ENCODE measurements around the gene P2RX2. TPM values are rescaled to one million over a fixed set of nuclear protein-coding genes. Genes with fewer than 3 reads are reported as not detected.

The P2RX2 gene
- total and polyA plus RNA-seq, 8 donors: 0.19 to 0.78 TPM; not detected in 6

- no peak for TF ChIP-seq POLR2A (IDR thresholded peaks at IDR 0.05)
Measured at GRCh38 chr12:132591107-132591935, 27.3 kb upstream of the P2RX2 start.

GRCh38 chr12:132592282-132592970 is 26.1 kb upstream of the P2RX2 start:
- Histone ChIP-seq H3K4me3 (no peak overlapping the region), H3K9me3 (no peaks in the 10 kb centered on the region), H3K36me3 (no peaks in the 10 kb centered on the region), H3K27ac (no peak overlapping the region), H3K4me1 (peaks cover 7 to 13% (median 9%) of the 10 kb centered on the region in 4 donors), H3K27me3 (peaks cover 0 to 24% (median 8%) of the 10 kb centered on the region in 3 donors)
- DNase-seq: no peak
- WGBS, 5 donors: 81 to 89% (median 89%) methylated on average over 33 to 38 of the region's 38 CpGs
- TF ChIP-seq EP300 (IDR thresholded peaks at IDR 0.05) (no peak), POLR2A (IDR thresholded peaks at IDR 0.05) (no peak), POLR2AphosphoS5 (IDR thresholded peaks at IDR 0.05) (no peak)
- TF ChIP-seq, protein P1, sequence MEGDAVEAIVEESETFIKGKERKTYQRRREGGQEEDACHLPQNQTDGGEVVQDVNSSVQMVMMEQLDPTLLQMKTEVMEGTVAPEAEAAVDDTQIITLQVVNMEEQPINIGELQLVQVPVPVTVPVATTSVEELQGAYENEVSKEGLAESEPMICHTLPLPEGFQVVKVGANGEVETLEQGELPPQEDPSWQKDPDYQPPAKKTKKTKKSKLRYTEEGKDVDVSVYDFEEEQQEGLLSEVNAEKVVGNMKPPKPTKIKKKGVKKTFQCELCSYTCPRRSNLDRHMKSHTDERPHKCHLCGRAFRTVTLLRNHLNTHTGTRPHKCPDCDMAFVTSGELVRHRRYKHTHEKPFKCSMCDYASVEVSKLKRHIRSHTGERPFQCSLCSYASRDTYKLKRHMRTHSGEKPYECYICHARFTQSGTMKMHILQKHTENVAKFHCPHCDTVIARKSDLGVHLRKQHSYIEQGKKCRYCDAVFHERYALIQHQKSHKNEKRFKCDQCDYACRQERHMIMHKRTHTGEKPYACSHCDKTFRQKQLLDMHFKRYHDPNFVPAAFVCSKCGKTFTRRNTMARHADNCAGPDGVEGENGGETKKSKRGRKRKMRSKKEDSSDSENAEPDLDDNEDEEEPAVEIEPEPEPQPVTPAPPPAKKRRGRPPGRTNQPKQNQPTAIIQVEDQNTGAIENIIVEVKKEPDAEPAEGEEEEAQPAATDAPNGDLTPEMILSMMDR (IDR thresholded peaks at IDR 0.05): no peak
- intact Hi-C loops (cut with DNase I; ENCODE audit: low total_unique reads): no loop called here

More at GRCh38 chr12:132591107-132591935, 27.3 kb upstream of the P2RX2 start:
- H3K4me3 ChIP-seq: no peak overlapping the region
- intact Hi-C loops (cut with DNase I; ENCODE audit: low total_unique reads): no loop called here
- 89 to 94% (median 91%) methylated on average over 44 to 45 of the region's 45 CpGs for WGBS, 5 donors
- H3K27me3 ChIP-seq: peaks cover 0 to 22% (median 7%) of the 10 kb centered on the region in 3 donors
- DNase-seq: no peak
- H3K36me3 ChIP-seq: no peaks in the 10 kb centered on the region
- no peak overlapping the region for H3K27ac ChIP-seq
- H3K9me3 ChIP-seq: no peaks in the 10 kb centered on the region
- peaks cover 6 to 12% (median 9%) of the 10 kb centered on the region in 4 donors for H3K4me1 ChIP-seq

DNA sequence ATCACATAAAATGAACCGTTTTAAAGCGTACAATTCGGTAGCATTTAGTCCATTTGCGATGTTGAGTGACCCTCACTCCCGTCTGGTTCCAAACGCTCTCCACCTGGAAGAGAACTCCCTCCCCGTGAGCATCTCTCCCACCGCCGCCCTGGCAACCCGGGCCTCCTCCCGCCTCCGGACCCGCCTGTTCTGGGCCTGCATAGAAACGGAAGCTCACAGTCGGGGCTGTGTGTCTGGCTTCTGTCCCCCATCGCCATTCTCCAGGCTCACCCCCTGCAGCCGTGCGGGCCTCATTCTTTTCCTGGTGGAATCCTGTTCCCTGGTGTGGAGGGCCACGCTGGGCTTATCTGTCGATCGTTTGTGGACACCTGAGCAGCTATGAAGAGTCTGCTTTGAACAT is 25.5 kb upstream of the P2RX2 start:
- 80 to 86% (median 82%) methylated on average over 21 of the region's 21 CpGs for WGBS, 5 donors
- Histone ChIP-seq H3K27me3 (peaks cover 0 to 24% (median 13%) of the 10 kb centered on the region in 3 donors), H3K4me1 (peaks cover 10 to 16% (median 13%) of the 10 kb centered on the region in 4 donors), H3K36me3 (no peaks in the 10 kb centered on the region), H3K4me3 (no peak overlapping the region), H3K27ac (no peak overlapping the region), H3K9me3 (no peaks in the 10 kb centered on the region)
- intact Hi-C loops (cut with DNase I; ENCODE audit: low total_unique reads): no loop called here
- DNase-seq: no peak
- TF ChIP-seq, protein P1 (IDR thresholded peaks at IDR 0.05): no peak
- TF ChIP-seq POLR2A (IDR thresholded peaks at IDR 0.05) (no peak), POLR2AphosphoS5 (IDR thresholded peaks at IDR 0.05) (no peak), EP300 (IDR thresholded peaks at IDR 0.05) (no peak)

- Histone ChIP-seq H3K27me3 (peaks cover 0 to 25% (median 13%) of the 10 kb centered on the region in 3 donors), H3K9me3 (no peaks in the 10 kb centered on the region), H3K36me3 (no peaks in the 10 kb centered on the region), H3K4me3 (peak overlapping the region in 3 of 4 donors; percentile 13 to 33 (median 25)), H3K4me1 (peaks cover 11 to 17% (median 14%) of the 10 kb centered on the region in 4 donors), H3K27ac (peak overlapping the region in 1 of 5 donors; percentile 13)
- 55 to 71% (median 57%) methylated on average over 18 of the region's 18 CpGs for WGBS, 5 donors
- no peak for DNase-seq
- intact Hi-C loops (cut with DNase I; ENCODE audit: low total_unique reads): no loop called here
- TF ChIP-seq, protein P1 (IDR thresholded peaks at IDR 0.05): no peak
- TF ChIP-seq POLR2AphosphoS5 (IDR thresholded peaks at IDR 0.05) (no peak), POLR2A (IDR thresholded peaks at IDR 0.05) (no peak), EP300 (IDR thresholded peaks at IDR 0.05) (no peak)
Measured at GRCh38 chr12:132593521-132593920, 25.1 kb upstream of the P2RX2 start.
